NK-92 (cell line): ENCODE results near the gene DOCK9.

Experiments used
- DNase-seq: peaks from one replicate; lab custom pipeline; 2025; ENCODE audit not compliant: unreplicated experiment; lab: John Stamatoyannopoulos, UW

DOCK9 gene

GRCh38 chr13:98888890-98889279, 89.0 kb downstream of the DOCK9 start:
- no peak for DNase-seq

GRCh38 chr13:98888222-98888889, 89.5 kb downstream of the DOCK9 start:
- no peak for DNase-seq

GRCh38 chr13:98886587-98887230, 91.2 kb downstream of the DOCK9 start:
- DNase-seq = no peak

- no peak for DNase-seq
Measured at GRCh38 chr13:98885600-98885999, 92.3 kb downstream of the DOCK9 start.

- DNase-seq = no peak
Measured at GRCh38 chr13:98883998-98884397, 93.9 kb downstream of the DOCK9 start.

- DNase-seq = no peak
Measured at GRCh38 chr13:98881390-98881789, 96.5 kb downstream of the DOCK9 start.

GRCh38 chr13:98880677-98881076, 97.2 kb downstream of the DOCK9 start:
- DNase-seq = no peak

GRCh38 chr13:98879957-98880356, 97.9 kb downstream of the DOCK9 start:
- DNase-seq = no peak

GRCh38 chr13:98879127-98879520, 98.7 kb downstream of the DOCK9 start:
- no peak for DNase-seq

- DNase-seq = no peak
Measured at GRCh38 chr13:98878486-98879126, 99.3 kb downstream of the DOCK9 start.

GRCh38 chr13:98877936-98878335, 99.9 kb downstream of the DOCK9 start:
- no peak for DNase-seq

GRCh38 chr13:98877466-98877865, 100.4 kb downstream of the DOCK9 start:
- no peak for DNase-seq

GRCh38 chr13:98875146-98875729, 102.6 kb downstream of the DOCK9 start:
- no peak for DNase-seq

GRCh38 chr13:98874029-98874397, 103.9 kb downstream of the DOCK9 start:
- DNase-seq = no peak

- DNase-seq = no peak
Measured at GRCh38 chr13:98873377-98874028, 104.4 kb downstream of the DOCK9 start.

GRCh38 chr13:98871727-98872126, 106.1 kb downstream of the DOCK9 start:
- DNase-seq = no peak

GRCh38 chr13:98869408-98870090, 108.3 kb downstream of the DOCK9 start:
- no peak for DNase-seq

- DNase-seq = no peak
Measured at GRCh38 chr13:98868932-98869331, 108.9 kb downstream of the DOCK9 start.

GRCh38 chr13:98866882-98867281, 111.0 kb downstream of the DOCK9 start:
- no peak for DNase-seq

- no peak for DNase-seq
Measured at GRCh38 chr13:98860491-98860890, 117.4 kb downstream of the DOCK9 start.

- DNase-seq = no peak
Measured at GRCh38 chr13:98858191-98858590, 119.7 kb downstream of the DOCK9 start.
